B cell (primary cell): Measurements from ENCODE around the gene HTR1B.

ENCODE experiments used
- CTCF ChIP-seq: fragments of 200-600 bp; IDR thresholded peaks from one replicate; pipeline ENCODE4 v1.8.0; 2022; ENCODE audit warnings: antibody characterized with exemption, mild to moderate bottlenecking
- EZH2 ChIP-seq: IDR thresholded peaks from 2 replicates; pipeline ENCODE4 v1.6.1; 2012; ENCODE audit warnings: borderline replicate concordance, low read depth, mild to moderate bottlenecking, moderate library complexity, low read length; ENCODE audit not compliant: insufficient read depth, poor library complexity, severe bottlenecking

- TF ChIP-seq CTCF (no peak), EZH2 (no peak)
Observed at GRCh38 chr6:77433888-77434287, 29.4 kb downstream of the HTR1B start.
